Measurements from ENCODE around the gene ATP1A4.
A peak's percentile ranks its signal among the peaks of the same experiment; 100 is the strongest.

The ATP1A4 gene

DNA sequence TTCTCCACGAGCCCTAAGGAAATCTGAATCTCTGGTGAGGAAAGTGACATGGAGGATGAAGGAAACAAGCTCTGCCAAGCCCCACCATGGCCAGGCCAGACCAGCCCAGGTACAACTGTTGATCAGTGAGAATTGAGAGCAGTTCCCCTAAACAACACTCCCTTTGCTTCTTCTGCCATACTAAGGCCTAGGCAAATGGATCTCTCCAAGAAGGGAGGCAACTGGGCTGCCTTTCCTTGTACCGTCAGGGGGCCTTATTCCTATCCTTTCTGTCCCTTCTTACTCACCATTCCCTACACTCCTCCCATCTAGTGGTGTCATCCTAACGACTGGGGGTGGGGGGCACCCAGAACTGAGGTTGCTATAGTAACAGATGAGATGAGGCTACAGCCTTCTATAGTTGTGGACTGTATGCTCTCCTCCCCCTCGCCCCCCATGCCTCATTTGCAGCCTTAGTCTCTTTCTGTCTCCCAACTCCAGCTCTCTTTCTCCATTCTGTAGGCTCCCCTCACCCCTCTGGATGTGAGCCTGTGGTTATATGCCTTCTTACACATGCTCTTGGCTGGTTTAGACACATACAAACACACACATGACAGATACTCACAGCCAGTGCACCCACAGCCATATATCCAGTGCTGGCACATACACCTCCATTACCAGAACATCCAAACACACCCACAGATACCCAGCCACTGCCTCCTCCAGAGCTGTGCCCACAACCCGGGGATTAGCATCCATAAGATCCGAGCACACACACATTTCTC is 57.3 kb downstream of the ATP1A4 start:
- H4K20me1 ChIP-seq, result peaks cover 58% of the 10 kb centered on the region; the same call in 1 of the 2 replicates
- H3K4me2 ChIP-seq, result no peak overlapping the region
- peaks cover 64% of the 10 kb centered on the region for H3K36me3 ChIP-seq
- H3K27me3 ChIP-seq, result no peaks in the 10 kb centered on the region
- no peak overlapping the region for H3K9ac ChIP-seq
- no peak for TF ChIP-seq Cebpa-rat (IDR thresholded peaks at IDR 0.05)
- no peak overlapping the region for H3K4me3 ChIP-seq
- peaks cover 61% of the 10 kb centered on the region for H3K4me1 ChIP-seq
- no peaks in the 10 kb centered on the region for H3K9me3 ChIP-seq
- no peak overlapping the region for H3K27ac ChIP-seq

DNA sequence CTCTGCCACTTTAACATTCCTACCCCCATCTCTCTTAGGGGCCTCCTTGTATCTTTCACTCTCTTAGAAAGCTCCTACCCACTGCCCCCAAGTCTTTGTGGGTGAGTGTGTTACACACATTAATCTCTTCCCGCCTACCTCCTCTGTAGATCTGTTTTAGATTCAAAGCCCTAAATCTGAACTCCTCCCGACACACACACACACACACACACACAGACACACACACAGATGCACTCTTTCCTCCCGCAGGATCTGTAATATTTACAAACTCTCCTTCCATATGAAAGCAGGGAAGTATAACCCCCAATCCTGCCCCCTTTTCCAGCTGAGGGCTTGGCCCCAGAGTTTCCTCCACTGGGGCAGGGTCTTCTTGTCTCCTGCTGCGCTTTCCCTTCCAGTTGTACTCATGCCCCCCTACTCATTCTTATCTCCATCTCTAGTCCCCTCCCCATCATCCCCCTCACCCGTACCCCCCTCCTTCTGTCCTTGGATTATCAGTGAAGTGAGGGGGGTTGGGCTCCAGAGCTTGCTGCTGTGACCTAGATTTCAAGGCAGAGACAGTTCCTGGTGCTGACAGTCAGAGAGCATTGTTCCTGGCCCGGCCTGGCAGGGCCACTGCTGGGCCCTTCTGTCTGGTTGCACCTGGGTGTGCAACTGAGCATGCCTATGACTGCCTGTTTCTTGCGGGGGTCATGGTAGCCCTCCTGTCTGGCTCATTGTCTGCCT is 58.1 kb downstream of the ATP1A4 start:
- H3K27me3 ChIP-seq, result no peaks in the 10 kb centered on the region

DNA sequence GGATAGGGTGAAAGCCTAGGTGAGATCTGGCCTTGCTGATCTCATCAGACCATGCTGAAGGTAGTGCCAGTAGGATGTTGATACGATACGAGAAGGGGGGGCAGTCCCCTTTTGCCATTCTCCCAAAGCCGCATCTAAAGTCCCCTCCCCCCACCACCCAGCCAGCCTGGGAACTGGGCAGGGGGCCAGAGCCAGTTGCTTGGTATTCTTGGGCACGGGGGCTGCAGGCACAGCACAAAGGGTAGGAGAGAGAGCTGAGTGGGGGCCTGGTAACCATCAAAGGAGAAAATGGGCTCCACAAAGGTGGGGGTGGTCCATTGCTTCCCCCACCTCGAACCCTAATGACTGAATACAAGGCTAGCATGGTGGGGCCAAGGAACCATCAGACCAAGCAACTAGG is 59.2 kb downstream of the ATP1A4 start:
- Histone ChIP-seq H3K27ac (no peak overlapping the region), H3K4me1 (peaks cover 48% of the 10 kb centered on the region), H3K9ac (no peak overlapping the region), H3K4me2 (no peak overlapping the region), H4K20me1 (peaks cover 58% of the 10 kb centered on the region; the same call in 1 of the 2 replicates), H3K27me3 (no peaks in the 10 kb centered on the region), H3K4me3 (no peak overlapping the region), H3K36me3 (peaks cover 82% of the 10 kb centered on the region), H3K9me3 (no peaks in the 10 kb centered on the region)
- TF ChIP-seq Cebpa-rat (IDR thresholded peaks at IDR 0.05), result no peak

More for the DNA sequence above, 58.1 kb downstream of the ATP1A4 start:
- H3K4me3 ChIP-seq, result no peak overlapping the region
- peaks cover 54% of the 10 kb centered on the region for H3K4me1 ChIP-seq
- no peak for TF ChIP-seq Cebpa-rat (IDR thresholded peaks at IDR 0.05)
- peak overlapping the region; percentile 31 for H3K4me2 ChIP-seq
- peaks cover 71% of the 10 kb centered on the region for H3K36me3 ChIP-seq
- no peaks in the 10 kb centered on the region for H3K9me3 ChIP-seq
- no peak overlapping the region for H3K27ac ChIP-seq
- peaks cover 58% of the 10 kb centered on the region; the same call in 1 of the 2 replicates for H4K20me1 ChIP-seq
- peak overlapping the region; percentile 28; the same call in 1 of the 2 replicates for H3K9ac ChIP-seq

- no peak for TF ChIP-seq Cebpa-rat (IDR thresholded peaks at IDR 0.05)
These were observed 59.8 kb downstream of the ATP1A4 start for GRCh38 chr1:160211046-160211790.

GRCh38 chr1:160214481-160215140 is 63.2 kb downstream of the ATP1A4 start:
- H3K4me3 ChIP-seq, result no peak overlapping the region
- no peaks in the 10 kb centered on the region for H3K9me3 ChIP-seq
- no peak overlapping the region for H3K9ac ChIP-seq
- TF ChIP-seq Cebpa-rat (IDR thresholded peaks at IDR 0.05), result no peak
- H3K36me3 ChIP-seq, result peaks cover 99% of the 10 kb centered on the region
- peaks cover 25% of the 10 kb centered on the region; the same call in 1 of the 2 replicates for H4K20me1 ChIP-seq
- no peaks in the 10 kb centered on the region for H3K27me3 ChIP-seq
- H3K4me1 ChIP-seq, result peaks cover 11% of the 10 kb centered on the region
- no peak overlapping the region for H3K4me2 ChIP-seq
- no peak overlapping the region for H3K27ac ChIP-seq

More at GRCh38 chr1:160211046-160211790, 59.8 kb downstream of the ATP1A4 start:
- H3K9ac ChIP-seq, result no peak overlapping the region
- no peaks in the 10 kb centered on the region for H3K27me3 ChIP-seq
- H3K4me1 ChIP-seq, result peaks cover 42% of the 10 kb centered on the region
- no peaks in the 10 kb centered on the region for H3K9me3 ChIP-seq
- no peak overlapping the region for H3K27ac ChIP-seq
- H3K4me3 ChIP-seq, result no peak overlapping the region
- H3K4me2 ChIP-seq, result no peak overlapping the region
- H4K20me1 ChIP-seq, result peaks cover 54% of the 10 kb centered on the region; the same call in 1 of the 2 replicates
- peaks cover 88% of the 10 kb centered on the region for H3K36me3 ChIP-seq

DNA sequence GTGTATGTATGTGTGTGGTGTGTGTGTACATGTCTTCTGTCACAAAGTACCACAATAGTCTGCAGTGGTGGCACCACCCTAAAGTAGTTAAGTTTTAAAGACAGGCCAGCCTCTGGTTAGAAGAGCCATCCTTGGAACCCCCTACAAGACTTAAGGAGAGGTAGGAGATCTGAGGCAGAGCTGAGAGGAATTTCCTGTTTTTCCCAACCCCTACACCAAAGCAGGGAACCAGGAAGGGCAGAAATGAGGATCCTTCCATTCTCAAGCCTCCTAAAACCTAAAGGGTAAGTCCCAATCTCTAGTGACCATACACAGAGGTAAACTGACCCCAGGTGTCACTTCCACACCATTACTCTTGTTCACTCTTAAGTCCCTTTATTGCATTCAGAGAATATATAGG is 64.9 kb downstream of the ATP1A4 start:
- H3K9me3 ChIP-seq, result no peaks in the 10 kb centered on the region
- H3K4me3 ChIP-seq, result no peak overlapping the region
- no peak for TF ChIP-seq Cebpa-rat (IDR thresholded peaks at IDR 0.05)
- H3K27ac ChIP-seq, result no peak overlapping the region
- H3K27me3 ChIP-seq, result no peaks in the 10 kb centered on the region
- no peak overlapping the region for H3K4me2 ChIP-seq
- peaks cover 17% of the 10 kb centered on the region; the same call in 1 of the 2 replicates for H4K20me1 ChIP-seq
- no peak overlapping the region for H3K9ac ChIP-seq
- peaks cover 99% of the 10 kb centered on the region for H3K36me3 ChIP-seq
- no peaks in the 10 kb centered on the region for H3K4me1 ChIP-seq

DNA sequence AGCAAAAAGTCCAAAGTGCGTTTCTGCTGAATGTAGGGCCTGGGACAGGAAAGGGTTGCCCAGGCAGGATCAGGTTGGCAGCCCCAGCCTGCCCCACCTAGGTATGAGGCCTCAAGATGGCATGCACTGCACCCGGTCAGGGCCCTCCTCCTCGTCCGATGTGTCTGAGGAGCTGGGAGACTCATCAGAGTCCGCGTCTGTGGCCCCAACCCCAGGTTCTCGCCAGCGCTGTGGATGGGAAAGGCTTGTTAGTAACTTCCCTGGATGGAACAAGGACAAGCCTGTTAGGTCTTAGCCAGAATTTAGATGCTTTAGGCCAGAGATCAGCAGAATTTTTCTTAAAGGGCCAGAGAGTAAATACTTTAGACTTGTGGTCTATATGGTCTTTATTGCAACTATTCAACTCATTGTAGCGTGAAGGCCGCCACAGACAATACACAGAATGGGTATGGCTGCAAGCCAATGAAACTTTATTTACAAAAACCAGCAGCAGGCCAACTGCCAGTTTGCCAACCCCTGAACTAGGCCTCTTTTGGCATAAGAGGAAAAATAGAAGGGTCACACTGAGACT is 66.2 kb downstream of the ATP1A4 start:
- no peak overlapping the region for H3K4me3 ChIP-seq
- H3K9me3 ChIP-seq, result no peaks in the 10 kb centered on the region
- H3K27me3 ChIP-seq, result no peaks in the 10 kb centered on the region
- no peak overlapping the region for H3K9ac ChIP-seq
- no peak for TF ChIP-seq Cebpa-rat (IDR thresholded peaks at IDR 0.05)
- H3K36me3 ChIP-seq, result peaks cover 99% of the 10 kb centered on the region
- H4K20me1 ChIP-seq, result peaks cover 12% of the 10 kb centered on the region; the same call in 1 of the 2 replicates
- H3K27ac ChIP-seq, result no peak overlapping the region
- no peak overlapping the region for H3K4me2 ChIP-seq
- no peaks in the 10 kb centered on the region for H3K4me1 ChIP-seq

DNA sequence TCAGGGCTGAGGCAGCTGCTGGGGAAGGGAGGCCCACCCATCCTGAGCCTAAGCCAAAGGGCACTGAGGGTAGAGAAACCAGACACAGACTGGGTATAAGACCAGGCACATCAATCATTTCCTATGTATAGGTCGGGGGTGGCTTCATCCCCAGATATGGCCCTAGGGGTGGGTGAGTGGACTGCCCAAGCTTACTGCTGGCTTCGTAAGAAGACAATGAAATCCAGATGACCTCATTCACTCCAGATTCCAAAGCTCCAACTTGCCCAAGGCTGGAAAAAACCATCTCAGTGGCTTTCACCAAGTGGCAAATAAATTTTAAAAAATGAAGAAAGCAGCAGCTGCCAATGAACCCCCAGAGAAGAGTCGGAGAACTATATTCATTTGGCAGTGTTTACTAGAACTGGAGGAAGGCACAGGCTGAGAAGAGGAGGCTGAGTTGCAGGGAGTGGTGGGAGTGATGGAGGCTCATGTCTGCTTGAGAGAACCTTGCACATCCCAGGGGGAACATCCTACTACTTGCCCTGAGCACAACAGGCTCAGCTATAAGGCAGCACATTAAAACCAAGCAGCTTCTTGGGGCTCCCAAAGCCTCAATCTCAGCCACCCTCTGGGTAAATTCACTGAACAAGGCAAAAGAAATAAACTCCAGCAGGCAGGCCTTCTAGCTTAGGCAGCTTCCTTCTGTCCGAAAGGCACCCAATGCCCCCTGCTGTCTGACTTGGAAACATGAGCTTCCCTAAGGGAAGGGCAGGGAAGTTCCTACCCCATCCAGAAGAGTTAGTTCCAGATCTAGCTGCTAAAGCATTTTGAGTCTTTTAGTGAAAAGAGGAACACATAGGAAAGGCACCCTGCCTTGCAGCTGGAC is 67.9 kb downstream of the ATP1A4 start:
- Histone ChIP-seq H3K9ac (no peak overlapping the region), H4K20me1 (peaks cover 12% of the 10 kb centered on the region; the same call in 1 of the 2 replicates), H3K27ac (no peak overlapping the region), H3K4me1 (no peaks in the 10 kb centered on the region), H3K9me3 (no peaks in the 10 kb centered on the region), H3K27me3 (no peaks in the 10 kb centered on the region), H3K36me3 (peaks cover 99% of the 10 kb centered on the region), H3K4me3 (no peak overlapping the region), H3K4me2 (no peak overlapping the region)
- TF ChIP-seq Cebpa-rat (IDR thresholded peaks at IDR 0.05), result no peak
